Stimulated activated naive CD8-positive, alpha-beta T cell treated with anti-CD3 and anti-CD28 coated beads, Interleukin-15, Interleukin-2, amounts not matched to agents 100 U/mL and 50 U/mL, for 24 hours (primary cell): ENCODE data around the gene LILRB5.
"Not testable (repeated sequence)": the region's sequence is repeated elsewhere in the genome, so short reads cannot be mapped to it uniquely, and the experiment has no call there.

Experiments
- ATAC-seq: fragments of 150-1000 bp; cut with Tn5 transposase; one replicate; pipeline ENCODE4 v1.10.0; 2021
- DNase-seq: peaks from one replicate; pipeline ENCODE4 v3.0.0; 2021

LILRB5 gene

GRCh38 chr19:54275951-54276350, 18.9 kb upstream of the LILRB5 start:
- DNase-seq: no peak
- ATAC-seq: no peak

GRCh38 chr19:54274516-54274915, 17.4 kb upstream of the LILRB5 start:
- ATAC-seq, DNase-seq: not testable (repeated sequence)

GRCh38 chr19:54273821-54274220, 16.7 kb upstream of the LILRB5 start:
- DNase-seq: no peak
- no peak for ATAC-seq

- not testable (repeated sequence) for ATAC-seq, DNase-seq
These were observed 15.1 kb upstream of the LILRB5 start for GRCh38 chr19:54272181-54272580.

GRCh38 chr19:54271587-54271986, 14.5 kb upstream of the LILRB5 start:
- DNase-seq, ATAC-seq: not testable (repeated sequence)

GRCh38 chr19:54271106-54271505, 14.0 kb upstream of the LILRB5 start:
- no peak for ATAC-seq

GRCh38 chr19:54268936-54269335, 11.9 kb upstream of the LILRB5 start:
- ATAC-seq (no peak), DNase-seq (no peak)

More at GRCh38 chr19:54271106-54271505, 14.0 kb upstream of the LILRB5 start:
- DNase-seq: no peak

GRCh38 chr19:54266133-54266532, 9.1 kb upstream of the LILRB5 start:
- ATAC-seq: peak; percentile 59
- peak; percentile 81 for DNase-seq

GRCh38 chr19:54262470-54262869, 5.4 kb upstream of the LILRB5 start:
- DNase-seq: no peak
- ATAC-seq: no peak

GRCh38 chr19:54262066-54262465, 5.0 kb upstream of the LILRB5 start:
- DNase-seq (no peak), ATAC-seq (no peak)

- no peak for DNase-seq
- ATAC-seq: no peak
These were observed 590 bp downstream of the LILRB5 start for GRCh38 chr19:54256250-54257115.

GRCh38 chr19:54255105-54255775, 1.8 kb downstream of the LILRB5 start:
- ATAC-seq (no peak), DNase-seq (no peak)

GRCh38 chr19:54254195-54254906, 2.7 kb downstream of the LILRB5 start:
- DNase-seq: no peak
- no peak for ATAC-seq

- DNase-seq (no peak), ATAC-seq (no peak)
These were observed 3.5 kb downstream of the LILRB5 start for GRCh38 chr19:54253331-54254194.

- ATAC-seq: no peak
These were observed 4.2 kb downstream of the LILRB5 start for GRCh38 chr19:54252845-54253244.

GRCh38 chr19:54252243-54252642, 4.8 kb downstream of the LILRB5 start:
- ATAC-seq (no peak), DNase-seq (no peak)

More at GRCh38 chr19:54252845-54253244, 4.2 kb downstream of the LILRB5 start:
- DNase-seq: no peak

GRCh38 chr19:54248016-54248601, 9.0 kb downstream of the LILRB5 start:
- ATAC-seq (peak; percentile 88), DNase-seq (peak; percentile 36)

GRCh38 chr19:54247106-54247930, 9.8 kb downstream of the LILRB5 start:
- DNase-seq: no peak
- ATAC-seq: no peak

- no peak for DNase-seq
- ATAC-seq: no peak
These were observed 11.1 kb downstream of the LILRB5 start for GRCh38 chr19:54245936-54246335.

- DNase-seq, ATAC-seq: not testable (repeated sequence)
These were observed 13.3 kb downstream of the LILRB5 start for GRCh38 chr19:54243809-54244208.
